Activated naive CD4-positive, alpha-beta T cell treated with anti-CD3 and anti-CD28 coated beads, Interleukin-2, amount 50 U/mL, for 72 hours (primary cell): Measurements from ENCODE around the gene RAE1. TPM values are rescaled to one million over a fixed set of nuclear protein-coding genes. Genes with fewer than 3 reads are reported as not detected.
A peak's percentile ranks its signal among the peaks of the same experiment; 100 is the strongest.
"Not testable (repeated sequence)": the region's sequence is repeated elsewhere in the genome, so short reads cannot be mapped to it uniquely, and the experiment has no call there.

ENCODE experiments used
- ATAC-seq, 2 donors: fragments of 150-1000 bp; cut with Tn5 transposase; 2 replicates each; pipeline ENCODE4 v1.10.0; 2021; ENCODE audit warnings: mild to moderate bottlenecking in 2 of 2, moderate library complexity in 2 of 2
- DNase-seq, 2 donors: peaks; one replicate each; pipeline ENCODE4 v3.0.0; 2021 to 2022; ENCODE audit warnings: low spot score in 2 of 2
- H3K27ac Mint-ChIP-seq, 2 donors: one replicate each; pipeline ENCODE4 v1.8.0; 2022; ENCODE audit warnings: mild to moderate bottlenecking in 2 of 2, mixed read lengths in 2 of 2
- H3K36me3 Mint-ChIP-seq, 2 donors: one replicate each; pipeline ENCODE4 v1.8.0; 2022; ENCODE audit warnings: mixed read lengths in 2 of 2
- H3K9me3 Mint-ChIP-seq, 2 donors: one replicate each; pipeline ENCODE4 v1.8.0; 2022; ENCODE audit warnings: mixed read lengths in 2 of 2
- total RNA-seq, 2 donors: library from RNA; stranded (reverse); gene quantifications; one replicate each; pipeline ENCODE4 v1.2.3, GENCODE V29; 2022

RAE1 gene
- total RNA-seq, 2 donors from 2014 or later = 47.3 to 67.5 TPM

DNA sequence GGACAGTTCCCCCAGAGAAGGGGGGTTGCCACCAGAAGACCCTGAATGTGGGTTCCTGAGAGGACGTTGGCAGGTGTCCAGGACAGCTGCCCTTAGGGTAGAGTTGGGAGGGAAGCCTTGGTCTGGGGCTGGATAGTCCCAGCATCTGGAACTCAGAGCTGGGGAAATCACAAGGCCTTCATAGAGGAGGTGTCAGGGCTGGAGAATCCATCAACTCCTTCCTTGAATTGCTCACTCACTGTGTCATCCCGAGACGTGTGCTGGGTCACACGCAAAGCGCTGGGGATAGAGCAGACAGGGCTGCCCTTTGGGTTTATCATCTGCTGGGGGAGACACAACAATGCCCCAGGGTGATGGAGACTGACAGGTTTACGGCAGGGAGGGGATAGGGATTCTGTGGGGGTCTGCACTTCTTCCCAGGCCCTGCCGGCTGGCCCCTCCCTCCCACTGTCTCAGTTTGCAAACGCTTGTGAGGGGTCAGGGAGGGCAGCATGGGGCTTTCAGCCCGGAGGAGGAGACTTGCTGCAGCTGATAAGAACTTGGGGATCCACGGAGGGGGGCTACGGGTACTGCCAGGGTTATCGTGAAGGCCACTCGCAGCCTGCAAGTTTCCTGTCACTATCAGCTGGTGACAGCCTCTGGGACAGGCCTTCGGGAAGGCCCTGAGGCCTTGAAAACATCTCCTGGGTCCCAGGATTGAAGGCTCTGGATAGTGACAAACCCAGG, 58.8 kb downstream of the RAE1 start:
- Mint-ChIP-seq H3K27ac (peak overlapping the region; percentile 60 to 68), H3K9me3 (no peaks in the 10 kb centered on the region), H3K36me3 (peaks cover 0 to 7% of the 10 kb centered on the region in 2 donors)
- ATAC-seq = no peak
- DNase-seq = no peak

DNA sequence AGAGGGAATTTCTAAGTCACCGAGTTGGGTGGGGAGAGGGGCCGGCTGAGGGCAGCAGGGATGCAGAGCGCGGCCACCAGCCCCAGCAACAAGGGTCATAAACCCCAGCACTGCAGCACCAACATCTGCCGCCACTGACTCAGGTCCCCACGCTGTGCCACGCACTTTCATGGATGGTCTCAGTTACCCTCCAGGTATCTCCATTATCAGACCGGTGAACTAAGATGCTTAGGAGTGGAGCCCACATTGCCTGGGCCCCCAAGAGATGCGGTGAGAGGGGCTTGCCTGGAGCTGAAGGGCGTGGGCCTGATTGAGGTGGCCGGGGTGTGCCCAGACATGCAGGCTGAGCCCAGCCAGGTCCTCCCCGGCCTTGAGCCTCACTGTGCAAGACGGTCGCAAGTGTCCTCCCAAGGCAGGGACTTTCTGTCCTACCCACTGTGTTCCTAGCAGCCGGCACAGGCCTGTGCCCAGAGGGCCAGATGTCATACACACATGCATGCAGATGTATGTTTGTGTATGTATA, 59.4 kb downstream of the RAE1 start:
- no peak for DNase-seq
- H3K27ac Mint-ChIP-seq = peak overlapping the region; percentile 60 to 68
- peaks cover 0 to 7% of the 10 kb centered on the region in 2 donors for H3K36me3 Mint-ChIP-seq
- no peaks in the 10 kb centered on the region for H3K9me3 Mint-ChIP-seq
- ATAC-seq = peak in 1 of 2 donors; percentile 7

DNA sequence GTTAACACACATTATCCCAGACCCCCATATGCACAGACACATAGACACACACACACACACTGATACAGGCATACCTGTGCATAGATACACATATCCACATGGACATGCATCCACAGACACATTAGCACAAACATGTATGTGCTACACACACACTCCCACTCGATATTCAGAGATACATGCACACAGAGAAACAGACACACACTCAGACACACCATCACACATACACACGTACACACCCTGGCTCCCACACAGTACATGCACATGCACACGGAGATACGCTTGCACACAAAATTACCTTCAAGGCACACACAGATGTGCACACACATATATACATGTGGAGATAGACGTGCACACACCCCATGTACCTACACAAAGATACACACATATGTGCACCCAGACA, 59.9 kb downstream of the RAE1 start:
- ATAC-seq = peak in 1 of 2 donors; percentile 2
- no peak for DNase-seq
- peaks cover 0 to 7% of the 10 kb centered on the region in 2 donors for H3K36me3 Mint-ChIP-seq
- no peaks in the 10 kb centered on the region for H3K9me3 Mint-ChIP-seq
- H3K27ac Mint-ChIP-seq = no peak overlapping the region

DNA sequence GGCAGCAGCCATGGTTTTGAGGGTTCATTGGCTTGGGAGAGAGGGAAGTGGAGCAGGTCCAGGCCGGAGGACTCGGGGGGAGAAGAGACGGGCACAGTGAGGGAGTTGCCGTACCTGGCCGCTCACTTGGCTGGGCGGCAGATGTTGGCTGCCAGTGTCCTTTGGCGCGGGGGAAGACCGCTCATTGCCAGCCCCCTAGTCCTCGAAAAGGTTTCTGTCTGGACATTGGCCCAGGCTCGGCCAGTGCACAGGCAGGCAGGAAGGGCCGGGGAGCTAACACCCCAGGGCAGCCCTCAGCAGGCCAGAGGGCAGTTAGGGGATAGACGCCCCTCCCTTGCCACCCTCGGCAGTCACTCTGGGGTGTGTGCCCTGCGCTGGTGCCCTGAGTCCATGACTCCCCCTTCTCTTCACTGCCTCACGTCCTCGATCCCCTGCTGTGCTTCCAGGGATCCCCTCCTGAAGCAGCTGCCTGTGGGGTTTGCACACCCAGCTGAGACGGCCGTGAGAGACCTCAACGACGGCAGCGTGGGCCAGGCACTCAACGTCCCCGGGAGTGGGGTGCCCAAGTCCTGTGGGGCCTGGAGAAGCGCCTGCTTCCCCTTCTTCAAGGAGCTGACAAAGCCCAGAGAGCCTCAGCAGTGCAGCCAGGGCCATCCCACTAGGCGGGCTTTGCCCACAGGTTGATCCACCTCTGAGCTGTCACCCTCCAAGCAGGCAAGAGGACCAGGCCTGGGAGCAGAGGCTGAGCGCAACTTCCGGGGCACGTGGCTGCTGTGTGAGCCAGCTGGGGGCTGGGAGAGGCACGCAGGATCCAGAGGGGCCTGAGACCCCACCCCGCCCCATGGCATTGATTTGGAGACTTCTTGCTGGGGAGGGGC, 60.6 kb downstream of the RAE1 start:
- H3K36me3 Mint-ChIP-seq = peaks cover 0 to 7% of the 10 kb centered on the region in 2 donors
- ATAC-seq (peak in 1 of 2 donors; percentile 26), DNase-seq (no peak)
- H3K27ac Mint-ChIP-seq = no peak overlapping the region
- no peaks in the 10 kb centered on the region for H3K9me3 Mint-ChIP-seq

DNA sequence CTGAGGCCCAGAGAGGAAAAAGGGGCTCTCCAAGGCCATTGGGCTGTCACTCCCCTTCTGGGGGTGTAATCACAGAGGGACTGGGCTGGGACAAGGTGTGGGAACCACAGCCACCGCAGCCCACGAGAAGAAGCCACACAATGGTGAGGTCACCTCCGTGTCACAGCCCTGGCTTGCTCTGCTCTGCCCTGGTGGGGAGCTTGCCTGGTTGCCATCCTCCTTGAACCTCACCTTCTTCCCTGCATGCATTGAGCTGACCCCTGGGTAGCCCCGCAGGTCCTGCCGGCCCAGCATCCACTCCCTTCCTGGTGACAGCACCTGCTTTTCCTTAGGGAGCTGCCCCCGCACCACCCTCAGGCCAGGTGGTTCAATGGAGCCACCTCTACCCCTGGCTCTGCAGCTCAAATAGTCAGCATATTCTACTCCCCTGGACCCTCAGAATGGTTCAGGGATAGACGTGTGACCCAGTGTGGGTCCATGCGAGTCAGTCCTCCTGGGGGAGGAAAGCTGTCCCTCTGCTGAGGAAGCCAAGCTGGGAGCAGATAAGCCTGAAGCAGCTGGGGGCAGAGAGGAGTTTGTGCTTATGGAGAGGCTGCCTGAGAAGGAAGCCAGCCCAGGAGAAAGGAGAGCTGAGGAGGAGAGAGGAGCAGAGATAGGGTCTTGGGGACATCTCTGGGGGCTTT, 61.4 kb downstream of the RAE1 start:
- ATAC-seq = peak; percentile 23 to 86
- Mint-ChIP-seq H3K27ac (peak overlapping the region in 1 of 2 donors; percentile 38), H3K36me3 (peaks cover 0 to 7% of the 10 kb centered on the region in 2 donors), H3K9me3 (no peaks in the 10 kb centered on the region)
- DNase-seq = no peak

DNA sequence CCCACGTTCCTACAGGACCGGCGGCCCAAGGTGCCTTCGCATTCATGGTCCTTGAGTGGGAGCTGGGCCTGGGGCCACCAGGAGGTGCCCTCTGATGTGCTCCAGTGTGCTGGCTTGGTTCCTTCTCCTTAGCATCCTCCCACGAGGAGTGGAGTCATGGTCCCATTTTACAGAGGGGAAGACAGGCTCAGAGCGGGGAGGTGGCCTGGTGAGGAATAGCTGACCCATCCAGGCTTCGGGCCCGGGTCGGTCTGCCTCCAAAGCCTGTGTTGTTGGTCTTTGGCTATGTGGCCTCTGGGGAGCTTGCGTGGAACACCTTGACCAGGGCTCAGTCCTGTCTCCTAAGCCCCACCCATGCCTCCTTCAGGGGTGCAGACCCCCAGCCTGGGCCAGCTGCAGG, 62.9 kb downstream of the RAE1 start:
- H3K9me3 Mint-ChIP-seq = no peaks in the 10 kb centered on the region
- H3K27ac Mint-ChIP-seq = no peak overlapping the region
- H3K36me3 Mint-ChIP-seq = no peaks in the 10 kb centered on the region
- DNase-seq = no peak
- no peak for ATAC-seq

DNA sequence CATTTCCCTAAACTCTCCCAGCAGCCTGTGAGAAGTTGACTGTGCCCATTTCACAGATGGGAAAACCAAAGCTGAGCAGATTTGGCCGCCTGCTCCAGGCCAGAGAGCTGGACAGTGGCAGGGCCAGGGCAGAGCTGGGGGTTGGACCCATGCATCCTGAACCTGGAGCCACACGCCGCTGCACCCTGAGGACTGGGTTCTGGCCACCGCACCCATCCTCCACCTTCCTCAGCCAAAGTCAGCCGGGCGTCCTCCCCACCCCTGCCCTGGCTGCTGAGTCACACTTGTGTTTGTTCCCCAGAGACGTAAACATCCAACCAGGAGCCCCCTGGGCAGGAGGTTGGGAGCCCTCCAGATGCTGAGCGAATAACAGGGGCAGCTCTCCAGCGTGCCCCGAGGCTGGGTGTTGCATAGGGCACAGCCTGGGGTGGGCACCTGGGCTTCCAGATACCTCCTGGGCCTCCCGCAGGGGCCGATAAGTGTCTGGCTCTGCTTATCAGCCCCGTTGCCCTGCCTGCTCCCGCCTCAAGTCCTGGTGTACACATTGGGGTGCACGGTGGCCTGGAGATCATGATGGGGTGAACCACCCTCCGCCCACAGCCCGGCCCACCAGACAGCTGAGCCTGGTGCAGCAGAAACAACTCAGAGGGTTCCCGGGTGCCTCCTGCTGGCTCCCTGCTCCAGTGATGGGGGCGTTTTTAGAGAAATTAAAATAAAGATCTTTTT, 64.0 kb downstream of the RAE1 start:
- H3K27ac Mint-ChIP-seq = no peak overlapping the region
- no peaks in the 10 kb centered on the region for H3K36me3 Mint-ChIP-seq
- ATAC-seq (no peak), DNase-seq (no peak)
- H3K9me3 Mint-ChIP-seq = no peaks in the 10 kb centered on the region

DNA sequence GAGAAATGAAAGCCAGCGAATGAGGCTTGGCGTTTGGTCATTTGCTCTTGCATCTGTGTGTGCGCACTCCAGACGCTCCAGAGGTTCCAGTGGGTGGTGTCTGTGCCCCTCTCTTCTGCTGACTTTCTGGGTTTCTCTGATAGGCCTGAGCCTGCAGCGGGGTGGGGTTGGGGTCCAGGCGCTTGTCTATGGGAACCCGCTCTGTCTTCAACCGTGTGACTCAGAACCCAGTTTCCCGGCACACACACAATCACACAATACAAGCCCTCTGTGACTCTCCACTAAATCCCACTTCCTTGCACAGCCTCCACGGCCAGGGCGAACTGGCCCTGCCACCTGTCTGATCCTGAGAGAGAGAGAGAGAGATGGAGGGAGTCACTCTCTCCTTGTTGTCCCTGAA, 64.7 kb downstream of the RAE1 start:
- Mint-ChIP-seq H3K9me3 (no peaks in the 10 kb centered on the region), H3K27ac (no peak overlapping the region), H3K36me3 (no peaks in the 10 kb centered on the region)
- DNase-seq = no peak
- ATAC-seq = no peak

DNA sequence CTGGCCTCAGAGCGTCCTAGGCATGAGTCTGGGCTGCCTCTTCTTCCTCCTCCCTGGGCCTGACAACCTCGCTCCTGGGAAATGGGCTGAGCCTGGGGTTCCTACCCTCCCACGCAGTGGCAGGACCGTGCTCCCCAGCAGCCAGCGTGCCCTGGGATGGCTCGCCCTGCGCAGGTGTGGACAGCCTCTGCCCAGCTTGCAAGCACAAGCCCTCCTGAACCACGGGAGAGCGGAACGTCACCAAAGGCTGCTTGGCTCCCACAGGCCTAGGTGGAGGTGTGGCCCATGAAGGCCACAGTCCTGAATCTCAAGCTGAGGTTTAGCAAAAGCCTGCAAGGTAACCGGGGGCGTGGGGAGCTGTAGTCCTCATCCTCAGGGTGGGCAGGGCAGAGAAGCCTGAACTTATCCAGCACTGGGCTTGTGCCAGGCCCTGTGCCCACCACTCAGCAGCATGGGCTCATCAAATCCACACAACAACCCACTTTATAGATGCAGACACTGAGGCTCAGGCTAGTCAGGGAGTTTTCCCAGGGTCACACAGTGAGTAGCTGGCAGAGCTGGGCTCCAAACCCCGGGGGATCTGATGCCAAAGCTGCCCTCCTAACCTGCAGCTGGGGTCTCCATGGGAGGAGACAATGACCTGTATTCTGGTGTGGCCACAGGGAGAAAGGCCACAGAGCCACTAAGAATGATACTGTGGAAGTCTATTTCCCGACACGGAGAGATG, 65.4 kb downstream of the RAE1 start:
- Mint-ChIP-seq H3K27ac (peak overlapping the region in 1 of 2 donors; percentile 55), H3K36me3 (no peaks in the 10 kb centered on the region), H3K9me3 (no peaks in the 10 kb centered on the region)
- ATAC-seq (no peak), DNase-seq (no peak)

DNA sequence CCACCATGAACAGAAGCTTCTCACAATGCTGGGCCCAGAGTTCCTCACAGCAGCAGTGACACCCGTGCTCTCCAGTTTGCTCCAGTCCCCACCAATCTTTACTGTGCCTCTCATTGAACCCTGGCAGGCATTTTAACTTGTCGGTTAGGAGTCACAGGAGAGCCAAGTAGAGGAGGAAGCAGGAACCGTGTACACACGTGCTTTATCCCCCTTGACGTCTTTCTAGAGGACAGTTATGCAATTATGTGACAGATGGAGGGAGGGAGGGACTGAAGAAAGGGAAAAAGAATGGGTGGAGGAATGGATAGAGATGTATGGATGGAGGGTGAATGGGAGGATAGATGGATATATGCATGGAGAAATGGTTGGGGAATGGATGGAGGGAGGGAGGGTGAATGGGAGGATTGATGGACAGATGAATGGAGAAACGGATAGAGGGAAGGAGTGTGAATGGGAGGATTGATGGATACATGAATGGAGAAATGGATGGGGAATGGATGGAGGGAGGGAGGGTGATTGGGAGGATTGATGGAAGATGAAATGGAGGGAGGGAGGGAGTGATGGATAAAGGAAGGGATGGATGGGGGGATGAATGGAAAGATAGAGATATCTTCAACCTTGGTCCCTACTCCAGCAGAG, 66.1 kb downstream of the RAE1 start:
- DNase-seq (no peak), ATAC-seq (no peak)
- no peak overlapping the region for H3K27ac Mint-ChIP-seq
- H3K9me3 Mint-ChIP-seq = no peaks in the 10 kb centered on the region
- H3K36me3 Mint-ChIP-seq = no peaks in the 10 kb centered on the region

DNA sequence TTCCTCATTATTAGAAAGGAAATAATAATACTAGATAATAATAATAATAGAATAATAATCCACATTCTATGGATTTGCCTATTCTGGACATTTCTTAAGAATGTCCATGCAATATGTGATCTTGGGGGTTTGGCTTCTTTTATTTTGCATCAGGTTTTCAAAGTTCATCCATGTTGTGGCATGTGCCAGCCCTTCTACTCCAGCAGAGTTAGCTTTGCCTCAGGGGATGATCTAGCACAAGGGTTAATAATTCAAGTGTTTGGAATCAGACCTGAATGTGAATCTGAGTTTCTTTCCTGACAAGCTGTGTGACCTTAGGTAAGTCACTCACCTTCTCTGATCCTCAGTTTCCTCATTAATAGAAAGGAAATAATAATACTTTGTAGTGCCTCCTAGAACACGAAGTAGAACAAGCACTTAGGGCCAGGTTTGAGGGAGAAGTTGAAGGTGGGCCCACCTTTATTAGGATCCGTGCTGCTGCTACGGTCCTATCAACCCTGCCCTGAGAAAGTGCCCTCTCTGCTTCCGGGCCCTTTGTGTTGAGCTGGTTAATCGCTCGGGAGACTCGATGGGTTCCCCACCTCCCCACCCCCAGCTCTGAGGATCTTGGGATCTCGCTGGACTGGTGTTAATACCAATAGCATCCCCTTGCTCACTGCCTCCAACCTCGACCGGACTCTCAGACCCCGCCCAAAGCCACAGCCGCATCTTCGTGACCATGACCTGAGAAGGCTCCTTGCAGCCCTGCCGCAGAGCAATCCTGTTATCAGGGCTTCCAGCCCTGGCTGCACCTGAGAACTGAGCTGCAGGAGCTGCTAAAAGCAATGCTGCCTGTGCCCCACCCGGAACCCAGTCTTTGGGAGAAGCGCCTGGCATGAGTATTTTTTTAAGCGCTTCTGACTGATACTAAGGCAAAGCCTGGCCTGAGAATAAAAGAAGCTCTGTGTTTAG, 67.0 kb downstream of the RAE1 start:
- ATAC-seq (no peak), DNase-seq (no peak)
- Mint-ChIP-seq H3K27ac (no peak overlapping the region), H3K36me3 (no peaks in the 10 kb centered on the region), H3K9me3 (no peaks in the 10 kb centered on the region)

DNA sequence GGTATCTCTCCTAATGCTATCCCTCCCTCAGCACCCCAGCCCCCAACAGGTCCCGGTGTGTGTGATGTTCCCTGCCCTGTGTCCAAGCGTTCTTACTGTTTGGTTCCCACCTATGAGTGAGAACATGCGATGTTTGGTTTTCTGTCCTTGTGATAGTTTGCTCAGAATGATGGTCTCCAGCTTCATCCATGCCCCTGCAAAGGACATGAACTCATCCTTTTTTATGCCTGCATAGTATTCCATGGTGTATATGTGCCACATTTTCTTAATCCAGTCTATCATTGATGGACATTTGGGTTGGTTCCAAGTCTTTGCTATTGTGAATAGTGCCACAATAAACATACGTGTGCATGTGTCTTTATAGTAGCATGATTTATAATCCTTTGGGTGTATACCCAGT, 68.4 kb downstream of the RAE1 start:
- not testable (repeated sequence) for H3K27ac Mint-ChIP-seq, H3K36me3 Mint-ChIP-seq, H3K9me3 Mint-ChIP-seq, ATAC-seq, DNase-seq

DNA sequence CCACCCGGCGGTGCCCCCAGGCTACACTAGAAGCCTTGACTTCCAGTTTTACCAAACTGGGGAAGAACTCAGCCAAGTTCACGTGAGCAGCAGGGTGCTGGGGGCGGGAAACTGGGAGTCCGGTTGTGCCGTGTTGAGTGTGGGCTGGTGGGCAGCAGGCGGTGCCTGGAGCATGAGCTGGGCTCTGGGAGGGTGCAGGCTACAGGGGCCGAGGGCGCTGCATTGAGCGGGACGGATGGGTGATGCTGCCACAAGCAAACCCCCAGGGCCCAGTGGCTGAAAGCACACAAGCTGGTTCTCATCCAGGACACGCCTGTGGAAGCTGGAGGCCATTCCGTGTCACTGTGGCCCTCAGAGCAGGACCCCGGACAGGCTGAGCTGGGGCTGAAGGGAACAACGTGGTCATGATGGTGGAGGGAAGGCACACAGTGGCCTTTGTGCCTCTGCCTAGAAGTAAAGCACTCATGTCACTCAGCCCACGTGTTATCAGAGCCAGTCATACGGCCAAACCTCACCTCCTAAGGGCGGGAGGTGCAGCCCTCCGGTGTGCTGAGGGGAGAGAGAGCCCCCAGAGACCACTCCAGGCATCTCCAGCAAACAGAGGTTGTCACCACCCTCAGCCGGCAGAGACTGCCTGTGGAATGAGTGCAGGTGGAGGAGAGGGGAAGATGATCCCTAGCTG, 69.7 kb downstream of the RAE1 start:
- DNase-seq (no peak), ATAC-seq (peak in 1 of 2 donors; percentile 12)
- Mint-ChIP-seq H3K27ac (peak overlapping the region in 1 of 2 donors; percentile 18), H3K36me3 (no peaks in the 10 kb centered on the region), H3K9me3 (no peaks in the 10 kb centered on the region)
